MM.1S (cell line): ENCODE results near the gene TRIM68.
A peak's percentile ranks its signal among the peaks of the same experiment; 100 is the strongest.

Experiments
- DNase-seq: peaks from one replicate; pipeline ENCODE4 v3.0.0-alpha.2; 2015
- H2AFZ ChIP-seq: fragments of 300-600 bp; sonication (generic); 2 replicates; pipeline ENCODE4 v1.6.0; 2016; ENCODE audit warnings: antibody characterized with exemption, low read length
- H3F3A ChIP-seq: fragments of 300-600 bp; sonication (generic); 2 replicates; pipeline ENCODE4 v1.6.1; 2016; ENCODE audit warnings: mild to moderate bottlenecking, antibody characterized with exemption, low read length, moderate library complexity, mixed read lengths; ENCODE audit not compliant: insufficient read depth
- H3K27ac ChIP-seq: fragments of 300-600 bp; sonication (generic); 2 replicates; pipeline ENCODE4 v1.5.1; 2016; ENCODE audit warnings: mild to moderate bottlenecking, low read length
- H3K27me3 ChIP-seq: fragments of 300-600 bp; sonication (generic); replicated peaks from 2 replicates; pipeline ENCODE4 v1.6.0; 2016; ENCODE audit warnings: low read length; ENCODE audit not compliant: insufficient read depth
- H3K36me3 ChIP-seq: fragments of 300-600 bp; sonication (generic); replicated peaks from 2 replicates; pipeline ENCODE4 v1.6.1; 2016; ENCODE audit warnings: mild to moderate bottlenecking, low read length, mixed read lengths; ENCODE audit not compliant: insufficient read depth
- H3K4me1 ChIP-seq: fragments of 300-600 bp; sonication (generic); 2 replicates; pipeline ENCODE4 v1.6.1; 2016; ENCODE audit warnings: low read length, mixed read lengths
- H3K4me2 ChIP-seq: fragments of 300-600 bp; sonication (generic); 2 replicates; pipeline ENCODE4 v1.6.0; 2016; ENCODE audit warnings: low read depth, low read length
- H3K4me3 ChIP-seq: fragments of 300-600 bp; sonication (generic); 2 replicates; pipeline ENCODE4 v1.5.1; 2016; ENCODE audit warnings: low read length, mixed read lengths
- H3K79me2 ChIP-seq: fragments of 300-600 bp; sonication (generic); 2 replicates; pipeline ENCODE4 v1.6.1; 2016; ENCODE audit warnings: mixed run types, low read length, mixed read lengths
- H3K9ac ChIP-seq: fragments of 300-600 bp; sonication (generic); 2 replicates; pipeline ENCODE4 v1.6.1; 2016; ENCODE audit warnings: low read length, mixed read lengths
- H3K9me2 ChIP-seq: fragments of 300-600 bp; sonication (generic); replicated peaks from 2 replicates; pipeline ENCODE4 v1.6.1; 2016; ENCODE audit warnings: mild to moderate bottlenecking, low read length, mixed read lengths; ENCODE audit not compliant: insufficient read depth
- H3K9me3 ChIP-seq: fragments of 300-600 bp; sonication (generic); replicated peaks from 2 replicates; pipeline ENCODE4 v1.6.1; 2016; ENCODE audit warnings: mild to moderate bottlenecking, low read length, mixed read lengths; ENCODE audit not compliant: insufficient read depth
- H4K20me1 ChIP-seq: fragments of 300-600 bp; sonication (generic); 2 replicates; pipeline ENCODE4 v1.6.1; 2016; ENCODE audit warnings: mild to moderate bottlenecking, low read length, moderate library complexity, mixed read lengths; ENCODE audit not compliant: insufficient read depth
- EZH2 ChIP-seq: fragments of 300-600 bp; sonication (generic); optimal IDR thresholded peaks from 2 replicates; pipeline ENCODE3; 2017; ENCODE audit warnings: low read depth, mild to moderate bottlenecking, antibody characterized with exemption, low read length, mixed read lengths
- EZH2phosphoT487 ChIP-seq: fragments of 300-600 bp; sonication (generic); IDR thresholded peaks from 2 replicates; pipeline ENCODE4 v1.6.1; 2018; ENCODE audit warnings: antibody characterized with exemption, low read length
- TF ChIP-seq, protein P1 (sequence below): fragments of 300-600 bp; sonication (generic); IDR thresholded peaks from 2 replicates; pipeline ENCODE4 v1.5.1; 2016; ENCODE audit warnings: antibody characterized with exemption, low read length, mixed read lengths

Gene TRIM68

DNA sequence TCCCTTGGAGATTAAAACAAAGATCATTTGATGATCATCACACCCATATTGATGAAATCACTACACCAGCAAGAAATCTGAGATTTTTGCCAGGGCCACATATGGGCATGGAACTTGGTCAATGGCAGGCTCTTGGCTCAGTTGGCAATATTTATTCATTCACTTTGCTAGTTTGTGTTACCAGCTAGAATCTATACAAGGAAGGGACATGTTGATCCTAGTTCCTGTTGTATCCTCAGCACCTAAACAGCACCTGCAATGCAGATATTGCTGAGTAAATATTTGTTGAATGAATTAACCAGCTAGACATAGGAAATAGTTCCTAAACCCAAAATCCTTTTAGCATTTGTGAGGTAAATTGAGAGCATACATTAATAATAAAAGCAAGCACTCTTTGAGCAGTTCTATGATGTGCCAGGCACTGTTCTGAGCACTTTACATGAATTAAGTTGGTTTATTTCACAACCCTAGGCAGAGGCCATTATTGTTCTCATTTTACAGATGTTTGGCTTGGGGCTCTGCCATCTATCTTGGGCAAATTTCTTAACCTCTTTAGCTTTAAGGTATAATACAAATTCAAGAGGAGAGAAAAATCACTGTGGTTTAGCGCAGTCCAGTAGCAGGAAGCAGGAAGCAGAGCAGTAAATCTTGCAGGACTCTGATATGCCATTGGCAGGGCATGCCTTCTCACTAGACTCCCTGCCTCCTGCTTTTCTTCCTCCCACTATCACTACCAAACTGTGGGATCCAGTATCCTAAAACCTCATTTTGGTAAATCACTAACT is 1.6 kb downstream of the TRIM68 start:
- no peaks in the 10 kb centered on the region for H3K36me3 ChIP-seq
- H3K9ac ChIP-seq: no peak overlapping the region

DNA sequence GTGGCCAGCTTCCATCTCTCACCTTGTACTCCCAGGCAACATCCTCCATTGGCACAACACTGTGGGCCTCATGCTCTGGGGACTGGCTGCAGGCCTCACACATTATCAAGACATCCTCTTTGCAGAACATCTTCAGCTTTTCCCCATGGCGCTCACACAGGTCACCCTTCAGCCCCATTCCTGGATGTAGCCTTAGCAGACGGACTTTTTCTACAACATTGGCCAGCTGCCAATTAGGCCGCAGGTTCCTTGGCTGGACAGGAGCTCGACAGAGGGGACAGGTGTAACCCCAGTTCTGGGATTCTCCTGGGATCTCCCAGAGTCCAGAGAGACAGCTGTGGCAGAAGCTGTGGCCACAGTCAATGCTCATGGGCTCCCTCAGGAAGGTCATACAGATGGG is 3.0 kb downstream of the TRIM68 start:
- Histone ChIP-seq H3K36me3 (no peaks in the 10 kb centered on the region), H3K27me3 (no peaks in the 10 kb centered on the region), H3K4me3 (no peak overlapping the region), H3K79me2 (no peaks in the 10 kb centered on the region), H2AFZ (no peak overlapping the region), H3K9ac (no peak overlapping the region), H3K4me1 (no peaks in the 10 kb centered on the region; the same call in 1 of the 2 replicates), H4K20me1 (no peaks in the 10 kb centered on the region), H3K9me2 (no peaks in the 10 kb centered on the region), H3K4me2 (no peak overlapping the region), H3K9me3 (no peaks in the 10 kb centered on the region), H3F3A (peaks cover 6% of the 10 kb centered on the region; the same call in 1 of the 2 replicates), H3K27ac (no peak overlapping the region)
- TF ChIP-seq, protein P1, sequence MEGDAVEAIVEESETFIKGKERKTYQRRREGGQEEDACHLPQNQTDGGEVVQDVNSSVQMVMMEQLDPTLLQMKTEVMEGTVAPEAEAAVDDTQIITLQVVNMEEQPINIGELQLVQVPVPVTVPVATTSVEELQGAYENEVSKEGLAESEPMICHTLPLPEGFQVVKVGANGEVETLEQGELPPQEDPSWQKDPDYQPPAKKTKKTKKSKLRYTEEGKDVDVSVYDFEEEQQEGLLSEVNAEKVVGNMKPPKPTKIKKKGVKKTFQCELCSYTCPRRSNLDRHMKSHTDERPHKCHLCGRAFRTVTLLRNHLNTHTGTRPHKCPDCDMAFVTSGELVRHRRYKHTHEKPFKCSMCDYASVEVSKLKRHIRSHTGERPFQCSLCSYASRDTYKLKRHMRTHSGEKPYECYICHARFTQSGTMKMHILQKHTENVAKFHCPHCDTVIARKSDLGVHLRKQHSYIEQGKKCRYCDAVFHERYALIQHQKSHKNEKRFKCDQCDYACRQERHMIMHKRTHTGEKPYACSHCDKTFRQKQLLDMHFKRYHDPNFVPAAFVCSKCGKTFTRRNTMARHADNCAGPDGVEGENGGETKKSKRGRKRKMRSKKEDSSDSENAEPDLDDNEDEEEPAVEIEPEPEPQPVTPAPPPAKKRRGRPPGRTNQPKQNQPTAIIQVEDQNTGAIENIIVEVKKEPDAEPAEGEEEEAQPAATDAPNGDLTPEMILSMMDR: no peak
- TF ChIP-seq EZH2phosphoT487: no peak
- no peak for TF ChIP-seq EZH2
- no peak for DNase-seq

More for the DNA sequence above, 1.6 kb downstream of the TRIM68 start:
- H3K27ac ChIP-seq: no peak overlapping the region
- H3K9me2 ChIP-seq: no peaks in the 10 kb centered on the region
- H3K4me1 ChIP-seq: no peaks in the 10 kb centered on the region; the same call in 1 of the 2 replicates
- H3K4me3 ChIP-seq: no peak overlapping the region
- no peak for DNase-seq
- H3K4me2 ChIP-seq: peak overlapping the region; percentile 86; the same call in 1 of the 2 replicates
- H3K27me3 ChIP-seq: no peaks in the 10 kb centered on the region
- TF ChIP-seq, protein P1: no peak
- TF ChIP-seq EZH2phosphoT487 (no peak), EZH2 (no peak)
- H3K79me2 ChIP-seq: no peaks in the 10 kb centered on the region
- H3F3A ChIP-seq: peaks cover 6% of the 10 kb centered on the region; the same call in 1 of the 2 replicates
- H2AFZ ChIP-seq: no peak overlapping the region
- no peaks in the 10 kb centered on the region for H3K9me3 ChIP-seq
- H4K20me1 ChIP-seq: no peaks in the 10 kb centered on the region

DNA sequence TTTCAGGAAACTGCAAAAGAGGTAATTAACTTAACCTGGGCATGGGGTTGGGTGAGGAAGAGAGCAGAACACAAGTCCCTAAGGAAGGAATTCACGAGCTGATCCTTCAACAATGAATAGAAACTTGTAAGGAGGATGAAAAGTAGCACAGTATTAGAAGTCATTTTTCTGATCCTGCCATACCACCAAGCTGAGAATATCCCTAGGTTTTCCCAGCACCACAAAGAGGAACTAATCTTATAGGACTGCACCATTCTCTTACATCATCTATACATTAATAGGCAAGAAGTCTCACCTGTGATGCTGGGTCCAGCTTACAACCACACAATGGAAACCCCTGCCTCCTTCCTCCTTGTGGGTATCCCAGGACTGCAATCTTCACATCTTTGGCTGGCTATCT is 14.3 kb downstream of the TRIM68 start, which contains the start of gene OR52I1:
Gene OR52I1, plus strand, starts transcription at position 301 of the 400 bp plus-strand sequence. Its CDS starts 0 bp downstream, at position 301.
- H3K27ac ChIP-seq: no peak within 1 kb of the TSS
- DNase-seq: no peak
- H3K27me3 ChIP-seq: no peaks in the 10 kb centered on the region
- H3K4me2 ChIP-seq: no peak within 1 kb of the TSS
- no peaks in the 10 kb centered on the region for H3K36me3 ChIP-seq
- no peak within 1 kb of the TSS for H3K4me3 ChIP-seq
- H4K20me1 ChIP-seq: no peaks in the 10 kb centered on the region
- no peak within 1 kb of the TSS for H3K9ac ChIP-seq
- no peaks in the 10 kb centered on the region for H3K4me1 ChIP-seq
- H2AFZ ChIP-seq: no peak within 1 kb of the TSS
- no peaks in the 10 kb centered on the region for H3K9me3 ChIP-seq
- no peaks in the 10 kb centered on the region for H3K9me2 ChIP-seq
- no peaks in the 10 kb centered on the region for H3F3A ChIP-seq
- H3K79me2 ChIP-seq: no peaks in the 10 kb centered on the region
- TF ChIP-seq, protein P1: no peak
- TF ChIP-seq EZH2: no peak
- no peak for TF ChIP-seq EZH2phosphoT487
